ENCODE results near the gene ERC2.

The ERC2 gene

DNA sequence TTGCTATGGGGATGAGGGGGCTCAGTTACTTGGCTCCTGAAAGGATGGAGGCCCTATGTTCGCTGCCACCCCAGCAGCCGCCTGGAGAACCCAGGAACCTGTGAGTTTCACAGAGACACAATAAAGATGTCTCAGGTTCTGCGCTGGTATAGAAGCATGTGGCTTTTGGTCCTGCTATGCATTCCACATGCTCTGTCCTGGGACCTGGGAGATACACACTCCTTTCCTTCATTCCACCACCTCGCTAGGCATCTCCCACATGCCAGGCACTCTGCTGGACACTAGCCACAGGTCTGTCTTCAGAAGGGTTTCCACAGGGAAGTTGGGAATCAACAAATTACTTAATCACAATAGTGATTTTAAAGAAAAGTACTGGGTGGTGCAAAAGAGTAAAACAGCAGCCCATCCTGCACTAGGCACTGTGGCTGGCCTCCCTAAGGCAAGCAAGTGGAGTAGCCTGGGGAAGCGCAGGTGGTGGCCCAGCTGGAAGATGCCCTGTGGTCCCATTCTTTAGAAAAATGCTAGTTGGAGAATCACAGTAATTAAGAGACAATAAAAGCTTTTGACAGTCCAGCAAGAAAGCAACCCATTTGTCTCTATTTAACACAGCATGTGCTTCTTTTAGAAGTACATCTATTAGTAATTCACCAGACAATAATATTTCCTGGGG is 572.2 kb downstream of the ERC2 start:
- in situ Hi-C loops (cut with MboI; ENCODE audit: low sequenced_read_pairs): no loop called here

- in situ Hi-C loops (cut with MboI; ENCODE audit: low sequenced_read_pairs): no loop called here
These were observed 573.7 kb downstream of the ERC2 start for GRCh38 chr3:55894605-55895004.

- in situ Hi-C loops (cut with MboI; ENCODE audit: low sequenced_read_pairs): no loop called here
These were observed 575.1 kb downstream of the ERC2 start for GRCh38 chr3:55893045-55893664.

DNA sequence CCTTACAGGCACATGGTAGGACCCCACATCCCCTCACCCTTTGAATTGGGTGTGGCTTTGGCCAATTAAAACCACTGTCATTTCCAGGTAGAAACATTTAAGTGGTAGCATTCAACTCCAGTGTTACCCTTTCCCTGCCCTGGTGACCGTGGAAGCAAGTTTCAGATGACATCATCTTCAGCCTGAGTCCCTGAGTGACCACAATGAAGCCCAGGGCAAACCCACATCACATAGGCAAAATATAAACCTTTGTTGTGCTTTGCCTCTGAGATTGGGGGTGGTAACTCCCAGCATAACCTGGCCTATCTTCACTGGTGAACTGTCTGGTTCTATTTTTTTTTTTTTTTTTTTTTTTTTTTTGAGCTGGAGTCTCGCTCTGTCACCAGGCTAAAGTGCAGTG is 577.2 kb downstream of the ERC2 start:
- in situ Hi-C loops (cut with MboI; ENCODE audit: low sequenced_read_pairs): no loop called here

DNA sequence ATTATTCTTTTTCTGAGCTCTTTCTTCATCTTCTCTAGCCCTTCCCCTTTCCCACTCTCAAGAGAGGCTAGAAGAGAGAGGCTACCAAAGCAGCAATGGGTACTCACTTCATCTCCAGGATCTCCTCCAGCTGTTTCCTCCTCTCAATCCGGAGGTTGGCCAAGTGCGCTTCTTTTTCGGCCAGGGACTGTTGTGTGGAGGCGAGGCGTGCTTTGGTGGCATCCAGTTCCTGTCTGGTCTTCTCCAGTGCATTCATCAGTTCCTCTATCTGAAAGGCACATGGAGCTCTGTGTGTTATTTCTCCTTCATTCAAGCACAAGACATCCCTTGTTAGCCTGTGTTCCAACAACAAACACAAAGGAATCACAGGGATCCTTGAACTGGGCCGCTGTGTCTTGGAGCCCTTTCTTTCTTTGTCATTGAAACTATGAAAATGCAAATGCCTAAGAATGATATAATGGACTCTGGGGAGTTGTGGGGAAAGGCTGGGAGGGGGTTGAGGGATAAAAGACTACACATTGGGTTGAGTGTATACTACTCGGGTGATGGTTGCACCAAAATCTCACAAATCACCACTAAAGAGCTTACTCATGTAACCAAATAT is 579.9 kb downstream of the ERC2 start:
- in situ Hi-C loops (cut with MboI; ENCODE audit: low sequenced_read_pairs): no loop called here

DNA sequence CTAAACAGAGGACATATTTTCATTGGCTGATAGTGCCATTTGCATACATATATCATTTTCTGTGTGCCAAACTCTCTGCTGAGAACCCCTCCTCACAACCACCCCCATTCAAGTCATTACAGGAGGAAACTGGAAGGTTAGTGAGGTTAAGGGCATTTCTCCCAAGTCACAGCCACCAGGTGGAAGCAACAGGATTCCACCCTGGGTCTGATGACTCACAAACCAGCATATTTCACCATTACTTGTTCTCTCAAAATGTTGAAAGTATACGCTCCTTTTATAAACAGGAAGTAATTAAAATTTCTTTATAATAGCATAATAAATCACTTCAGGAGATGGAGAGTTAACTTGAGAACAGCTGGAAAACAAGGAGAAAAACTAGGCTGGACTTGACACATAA is 582.5 kb downstream of the ERC2 start:
- in situ Hi-C loops (cut with MboI; ENCODE audit: low sequenced_read_pairs): no loop called here

DNA sequence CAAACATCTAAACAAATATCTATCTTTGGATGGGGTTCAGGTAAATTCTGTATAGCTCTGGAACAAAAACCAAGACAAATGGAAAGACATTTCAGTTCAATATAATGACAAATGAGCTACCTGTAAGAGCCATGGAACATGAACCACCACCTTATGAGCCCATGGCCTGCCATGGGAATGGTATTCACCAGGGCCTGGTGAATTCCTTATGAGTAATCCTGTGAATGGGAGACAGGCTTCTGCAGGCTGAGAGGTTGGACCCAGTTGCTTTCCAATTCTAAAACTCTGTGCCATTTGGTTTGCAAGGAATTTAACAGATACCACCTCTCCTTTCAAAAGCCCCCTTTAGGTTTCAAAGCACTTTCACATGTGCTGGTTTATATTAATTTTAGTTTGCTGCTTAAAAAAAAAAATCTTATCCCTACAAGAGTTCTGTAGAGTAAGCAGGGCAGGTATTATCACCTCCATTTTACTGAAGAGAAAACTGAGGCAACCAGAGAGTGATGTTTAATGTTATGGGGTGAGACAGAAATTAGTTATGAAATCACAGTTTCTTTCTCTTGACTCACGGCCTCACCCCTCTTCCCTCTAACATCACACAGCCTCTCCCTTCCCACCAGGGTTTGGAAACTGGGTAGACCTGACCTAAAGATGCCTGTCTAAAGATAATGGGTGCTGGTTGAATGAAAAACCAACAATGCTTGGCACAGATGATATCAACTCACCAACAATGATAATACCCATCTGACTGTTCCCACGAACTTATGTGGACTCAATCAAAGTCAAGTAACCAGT is 583.6 kb downstream of the ERC2 start:
- in situ Hi-C loops (cut with MboI; ENCODE audit: low sequenced_read_pairs): no loop called here

- in situ Hi-C loops (cut with MboI; ENCODE audit: low sequenced_read_pairs): no loop called here
These were observed 584.2 kb downstream of the ERC2 start for GRCh38 chr3:55884066-55884465.

DNA sequence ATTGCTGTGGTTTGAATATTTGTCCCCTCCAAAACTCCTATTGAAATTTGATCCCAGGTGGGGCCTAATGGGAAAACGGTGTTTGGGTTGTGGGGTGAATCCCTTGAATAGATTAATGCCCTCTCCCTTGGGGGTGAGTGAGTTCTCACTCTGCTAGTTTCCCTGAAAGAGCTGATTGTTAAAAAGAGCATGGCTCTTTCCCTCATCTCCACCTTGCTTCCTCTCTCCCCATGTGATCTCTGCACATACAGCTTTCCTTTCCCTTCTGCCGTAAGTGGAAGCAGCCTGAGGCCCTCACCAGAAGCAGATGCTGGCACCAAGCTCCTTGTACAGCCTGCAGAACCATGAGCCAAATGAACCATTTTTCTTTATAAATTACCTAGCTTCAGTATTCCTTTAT is 586.3 kb downstream of the ERC2 start:
- in situ Hi-C loops (cut with MboI; ENCODE audit: low sequenced_read_pairs): no loop called here

DNA sequence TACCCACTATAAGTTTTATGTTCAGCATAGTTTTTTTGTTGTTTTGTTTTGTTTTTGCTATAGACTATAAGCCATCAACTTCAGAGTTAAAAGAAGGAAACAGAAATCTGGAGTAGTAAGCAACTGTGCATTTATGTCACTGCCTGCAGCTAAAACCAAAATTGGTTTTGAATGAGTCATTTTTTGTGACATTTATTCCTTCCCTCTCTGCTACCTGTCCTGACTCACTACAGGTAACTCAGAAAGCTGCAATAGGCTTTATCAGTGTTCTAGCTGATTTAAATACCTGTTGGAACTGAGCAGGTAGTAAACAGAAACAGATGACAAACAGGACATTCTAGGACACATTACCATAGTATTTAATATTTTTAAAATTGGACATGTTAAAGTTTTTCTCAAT is 587.9 kb downstream of the ERC2 start:
- in situ Hi-C loops (cut with MboI; ENCODE audit: low sequenced_read_pairs): no loop called here

DNA sequence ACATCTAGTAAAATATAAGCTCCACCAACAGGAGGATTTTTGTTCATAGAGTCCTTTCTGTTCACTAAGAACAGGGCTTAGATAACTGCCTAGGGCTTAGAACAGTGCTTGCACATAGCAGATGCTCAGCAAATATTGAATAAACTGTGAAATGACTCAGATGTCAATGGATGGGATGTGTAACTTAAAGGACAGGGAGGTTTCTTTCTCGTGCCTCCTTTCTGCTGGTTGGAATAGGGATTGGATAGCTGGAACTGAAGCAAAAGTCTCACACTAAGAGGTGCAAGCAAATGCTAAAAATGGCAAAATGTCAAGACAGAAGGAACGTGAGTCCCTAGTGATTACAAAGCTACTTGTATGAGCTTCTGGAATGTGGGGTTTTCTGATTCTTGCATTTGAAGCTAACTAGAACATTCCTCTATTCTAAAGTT is 588.4 kb downstream of the ERC2 start:
- in situ Hi-C loops (cut with MboI; ENCODE audit: low sequenced_read_pairs): no loop called here

DNA sequence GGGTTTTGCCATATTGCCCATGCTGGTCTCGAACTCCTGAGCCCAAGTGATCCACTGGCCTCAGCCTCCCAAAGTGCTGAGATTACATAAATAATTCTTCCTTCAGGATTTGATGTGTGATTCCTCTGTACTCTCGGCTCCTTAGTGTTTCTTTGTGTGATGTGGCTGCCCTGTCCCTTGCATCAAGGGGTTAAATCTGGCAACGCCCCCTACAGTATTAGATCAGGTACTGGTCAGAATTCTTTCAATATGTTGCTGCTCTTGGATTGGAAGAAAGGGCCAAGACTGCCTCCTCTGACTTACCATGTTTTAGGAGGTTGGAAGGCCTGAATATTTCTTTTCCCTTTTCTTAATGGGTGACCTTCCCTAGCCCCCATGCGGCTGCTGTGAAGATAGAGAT is 590.6 kb downstream of the ERC2 start:
- in situ Hi-C loops (cut with MboI; ENCODE audit: low sequenced_read_pairs): no loop called here

- in situ Hi-C loops (cut with MboI; ENCODE audit: low sequenced_read_pairs): no loop called here
These were observed 591.7 kb downstream of the ERC2 start for GRCh38 chr3:55876560-55876959.

DNA sequence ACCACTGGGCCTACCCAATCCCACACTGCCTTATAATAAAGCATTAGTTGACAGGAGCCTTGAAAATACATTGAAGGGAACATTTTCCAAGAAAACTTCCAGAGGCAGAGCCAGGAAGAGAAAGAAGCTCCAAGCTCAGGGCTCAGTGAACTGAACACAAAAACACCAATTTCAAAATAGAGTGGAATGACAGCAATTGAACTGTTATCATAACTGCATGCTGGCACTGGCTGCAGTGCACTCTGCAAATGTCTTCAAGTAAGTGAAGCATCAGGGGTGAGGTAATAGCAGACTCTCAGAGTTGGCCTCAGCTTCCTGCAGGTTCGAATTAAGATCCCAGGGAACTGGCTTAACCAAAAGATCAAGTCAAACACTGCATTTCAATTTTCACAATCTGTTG is 593.2 kb downstream of the ERC2 start:
- in situ Hi-C loops (cut with MboI; ENCODE audit: low sequenced_read_pairs): no loop called here

DNA sequence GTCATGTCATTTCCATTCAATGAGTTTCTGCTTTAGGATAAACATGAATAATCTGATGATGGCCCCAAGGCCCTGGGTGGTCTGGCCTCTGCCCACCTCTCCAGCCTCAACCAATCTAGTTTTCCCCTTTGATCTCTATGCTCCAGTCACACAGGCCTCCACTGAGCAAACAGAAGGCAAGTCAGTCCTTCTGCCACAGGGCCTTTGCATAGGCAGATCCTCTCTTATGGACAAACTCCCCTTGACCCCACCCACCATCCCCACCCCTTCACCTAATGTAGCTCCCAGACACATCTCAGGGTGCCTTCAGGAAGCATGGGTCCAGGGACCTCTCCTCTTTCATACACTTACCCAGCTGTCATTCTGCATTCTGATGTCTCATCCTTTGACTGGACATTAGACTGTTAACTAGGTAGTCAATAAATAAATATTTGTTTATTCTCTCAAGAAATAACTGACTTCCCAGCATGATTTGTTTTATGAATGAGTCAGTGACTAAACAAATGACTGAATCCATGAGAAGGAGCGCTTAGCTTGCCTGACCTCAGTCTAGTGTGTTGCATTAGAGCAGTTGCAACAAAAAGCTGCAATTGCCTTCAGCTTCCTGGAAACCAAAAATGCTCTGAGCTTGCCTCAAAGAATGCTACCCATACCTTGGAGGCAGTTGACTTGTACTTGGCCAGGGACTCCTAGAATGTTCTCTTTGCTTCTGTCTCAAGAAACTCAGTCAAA is 594.6 kb downstream of the ERC2 start:
- in situ Hi-C loops (cut with MboI; ENCODE audit: low sequenced_read_pairs): no loop called here

DNA sequence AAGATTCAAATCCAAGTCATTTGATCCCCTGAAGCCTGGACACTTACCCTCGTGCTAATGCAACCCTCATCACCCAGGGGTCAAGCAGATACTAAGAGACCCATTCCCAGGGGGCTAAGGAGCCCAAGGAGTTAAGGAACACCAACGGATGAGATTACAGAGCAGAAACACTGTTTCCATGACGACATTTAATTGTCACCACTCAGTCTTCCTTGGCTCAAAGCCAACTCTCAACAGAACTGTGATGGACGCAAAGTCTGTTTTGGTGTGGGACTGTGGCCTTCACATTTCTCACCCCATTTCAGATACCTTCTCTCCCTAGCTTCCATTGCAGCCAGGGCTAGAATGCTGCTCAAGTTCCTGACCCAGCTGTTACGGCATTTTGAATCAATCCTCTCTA is 597.7 kb downstream of the ERC2 start:
- in situ Hi-C loops (cut with MboI; ENCODE audit: low sequenced_read_pairs): no loop called here

- in situ Hi-C loops (cut with MboI; ENCODE audit: low sequenced_read_pairs): no loop called here
These were observed 599.9 kb downstream of the ERC2 start for GRCh38 chr3:55868347-55868746.

- in situ Hi-C loops (cut with MboI; ENCODE audit: low sequenced_read_pairs): no loop called here
These were observed 605.2 kb downstream of the ERC2 start for GRCh38 chr3:55863028-55863427.

GRCh38 chr3:55860049-55860721 is 608.1 kb downstream of the ERC2 start:
- in situ Hi-C loops (cut with MboI; ENCODE audit: low sequenced_read_pairs): no loop called here

DNA sequence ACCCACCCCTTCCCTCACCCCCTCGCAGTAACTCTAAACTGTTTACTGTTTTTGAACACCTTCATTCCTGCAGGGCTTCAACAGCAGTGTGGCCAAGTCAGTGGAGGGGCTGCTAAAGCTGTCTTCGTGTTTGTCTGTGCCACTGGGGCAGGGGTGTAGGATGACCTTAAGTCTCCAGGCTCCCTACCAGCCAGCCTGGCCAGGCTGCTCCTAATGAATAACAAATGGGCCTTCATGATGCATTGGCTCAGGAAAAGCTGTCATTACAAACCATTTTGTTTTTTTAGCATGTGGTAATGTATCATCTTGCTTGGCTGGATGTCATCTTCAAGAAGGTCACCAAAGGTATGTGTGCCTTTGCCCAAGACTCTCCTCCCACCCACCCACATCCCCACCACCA is 609.0 kb downstream of the ERC2 start:
- in situ Hi-C loops (cut with MboI; ENCODE audit: low sequenced_read_pairs): no loop called here

DNA sequence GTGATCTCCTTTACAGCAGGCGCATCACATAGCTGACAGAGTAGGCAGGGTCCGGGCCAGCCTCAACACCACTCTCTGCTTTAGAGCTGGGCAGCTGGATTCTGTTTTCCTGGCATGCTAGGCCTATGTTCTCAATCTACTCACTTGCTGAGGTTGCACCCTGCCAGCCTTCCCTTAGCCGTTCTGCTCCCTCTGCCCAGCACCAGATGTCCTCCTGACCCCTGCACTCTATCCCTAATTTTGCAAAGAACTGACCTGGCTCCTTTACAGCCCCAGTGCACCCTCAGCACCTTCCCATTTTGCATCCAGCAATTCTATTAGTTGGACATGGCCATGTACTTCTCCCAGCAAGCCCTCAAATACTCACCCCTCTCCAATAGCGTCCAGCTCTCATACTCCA is 609.5 kb downstream of the ERC2 start:
- in situ Hi-C loops (cut with MboI; ENCODE audit: low sequenced_read_pairs): no loop called here
